HEK293 (cell line): ENCODE data around the gene STAG3.

Experiments used
- BCL11A ChIP-seq: fragments of 450-650 bp; formaldehyde crosslinking; IDR thresholded peaks from 2 replicates; pipeline ENCODE4 v1.5.1; 2016; ENCODE audit warnings: low read depth, missing biosample characterization, missing genetic modification characterization
- KLF16 ChIP-seq: fragments of 450-650 bp; formaldehyde crosslinking; IDR thresholded peaks from 2 replicates; pipeline ENCODE4 v1.5.1; 2017; ENCODE audit warnings: missing biosample characterization, missing genetic modification characterization
- OSR2 ChIP-seq: fragments of 450-650 bp; formaldehyde crosslinking; IDR thresholded peaks from 2 replicates; pipeline ENCODE4 v1.5.1; 2016; ENCODE audit warnings: missing biosample characterization, missing genetic modification characterization
- SP2 ChIP-seq: fragments of 450-650 bp; formaldehyde crosslinking; IDR thresholded peaks from 2 replicates; pipeline ENCODE4 v1.5.1; 2016; ENCODE audit warnings: missing biosample characterization, missing genetic modification characterization
- SP3 ChIP-seq: fragments of 450-650 bp; formaldehyde crosslinking; IDR thresholded peaks from 2 replicates; pipeline ENCODE4 v1.5.1; 2016; ENCODE audit warnings: missing biosample characterization, missing genetic modification characterization
- WT1 ChIP-seq: fragments of 450-650 bp; formaldehyde crosslinking; IDR thresholded peaks from 2 replicates; pipeline ENCODE4 v1.5.1; 2016; ENCODE audit warnings: missing biosample characterization, missing genetic modification characterization
- YY1 ChIP-seq: fragments of 450-650 bp; formaldehyde crosslinking; IDR thresholded peaks from 2 replicates; pipeline ENCODE4 v1.5.1; 2018; ENCODE audit warnings: missing biosample characterization, missing genetic modification characterization
- ZBTB17 ChIP-seq: fragments of 450-650 bp; formaldehyde crosslinking; IDR thresholded peaks from 2 replicates; pipeline ENCODE4 v1.5.1; 2016; ENCODE audit warnings: missing biosample characterization, missing genetic modification characterization
- ZBTB44 ChIP-seq: fragments of 450-650 bp; IDR thresholded peaks from 2 replicates; pipeline ENCODE4 v1.5.1; 2018; ENCODE audit warnings: missing biosample characterization, mild to moderate bottlenecking, missing genetic modification characterization
- ZNF132 ChIP-seq: fragments of 450-650 bp; formaldehyde crosslinking; IDR thresholded peaks from 2 replicates; pipeline ENCODE4 v1.5.1; 2017; ENCODE audit warnings: missing biosample characterization, missing genetic modification characterization, borderline replicate concordance
- ZNF138 ChIP-seq: fragments of 450-650 bp; formaldehyde crosslinking; IDR thresholded peaks from 2 replicates; pipeline ENCODE4 v1.5.1; 2016; ENCODE audit warnings: missing biosample characterization, missing genetic modification characterization, borderline replicate concordance
- ZNF221 ChIP-seq: fragments of 450-650 bp; formaldehyde crosslinking; IDR thresholded peaks from 2 replicates; pipeline ENCODE4 v1.5.1; 2017; ENCODE audit warnings: missing biosample characterization, missing genetic modification characterization, borderline replicate concordance
- ZNF292 ChIP-seq: fragments of 450-650 bp; formaldehyde crosslinking; IDR thresholded peaks from 2 replicates; pipeline ENCODE4 v1.5.1; 2016; ENCODE audit warnings: low read depth, missing biosample characterization, missing genetic modification characterization, borderline replicate concordance
- ZNF473 ChIP-seq: fragments of 450-650 bp; formaldehyde crosslinking; IDR thresholded peaks from 2 replicates; pipeline ENCODE4 v1.5.1; 2017; ENCODE audit warnings: missing biosample characterization, missing genetic modification characterization
- ZNF529 ChIP-seq: fragments of 450-650 bp; formaldehyde crosslinking; IDR thresholded peaks from 2 replicates; pipeline ENCODE4 v1.5.1; 2017; ENCODE audit warnings: missing genetic modification characterization, missing biosample characterization; ENCODE audit not compliant: insufficient replicate concordance
- ZNF530 ChIP-seq: fragments of 450-650 bp; formaldehyde crosslinking; IDR thresholded peaks from 2 replicates; pipeline ENCODE4 v1.5.1; 2016; ENCODE audit warnings: low read depth, missing biosample characterization, missing genetic modification characterization
- ZNF544 ChIP-seq: fragments of 450-650 bp; formaldehyde crosslinking; IDR thresholded peaks from 2 replicates; pipeline ENCODE4 v1.5.0; 2017; ENCODE audit warnings: missing biosample characterization, missing genetic modification characterization
- ZNF596 ChIP-seq: fragments of 450-650 bp; IDR thresholded peaks from 2 replicates; pipeline ENCODE4 v1.5.0; 2018; ENCODE audit warnings: missing biosample characterization, mild to moderate bottlenecking, missing genetic modification characterization, moderate library complexity
- ZNF626 ChIP-seq: fragments of 450-650 bp; sonication (Bioruptor Pico); formaldehyde crosslinking; IDR thresholded peaks from 2 replicates; pipeline ENCODE4 v1.5.1; 2018; ENCODE audit warnings: missing biosample characterization, missing genetic modification characterization, inconsistent platforms
- ZNF658 ChIP-seq: fragments of 450-650 bp; formaldehyde crosslinking; IDR thresholded peaks from 2 replicates; pipeline ENCODE4; 2016; ENCODE audit warnings: missing biosample characterization, missing genetic modification characterization
- ZNF670 ChIP-seq: fragments of 450-650 bp; formaldehyde crosslinking; IDR thresholded peaks from 2 replicates; pipeline ENCODE4 v1.5.1; 2016; ENCODE audit warnings: missing biosample characterization, missing genetic modification characterization, low read depth
- ZNF692 ChIP-seq: fragments of 450-650 bp; formaldehyde crosslinking; IDR thresholded peaks from 2 replicates; pipeline ENCODE4 v1.5.1; 2016; ENCODE audit warnings: missing biosample characterization, missing genetic modification characterization
- ZNF830 ChIP-seq: fragments of 450-650 bp; IDR thresholded peaks from 2 replicates; pipeline ENCODE4 v1.5.0; 2018; ENCODE audit warnings: missing biosample characterization, missing genetic modification characterization, low read depth, mild to moderate bottlenecking, moderate library complexity
- ZNF843 ChIP-seq: fragments of 450-650 bp; formaldehyde crosslinking; IDR thresholded peaks from 2 replicates; pipeline ENCODE4 v1.5.1; 2016; ENCODE audit warnings: missing biosample characterization, missing genetic modification characterization
- TF ChIP-seq, protein P1 (sequence below): fragments of 450-650 bp; formaldehyde crosslinking; IDR thresholded peaks from 2 replicates; pipeline ENCODE4 v1.5.1; 2016; ENCODE audit warnings: missing biosample characterization, missing genetic modification characterization
- TF ChIP-seq, protein P2 (sequence below): fragments of 450-650 bp; formaldehyde crosslinking; IDR thresholded peaks from 2 replicates; pipeline ENCODE4 v1.5.1; 2016; ENCODE audit warnings: missing biosample characterization, missing genetic modification characterization
- TF ChIP-seq, protein P3 (sequence below): fragments of 450-650 bp; formaldehyde crosslinking; IDR thresholded peaks from 2 replicates; pipeline ENCODE4 v1.5.1; 2016; ENCODE audit warnings: missing biosample characterization, missing genetic modification characterization
- TF ChIP-seq, protein P4 (sequence below): fragments of 450-650 bp; formaldehyde crosslinking; IDR thresholded peaks from 2 replicates; pipeline ENCODE4 v1.5.1; 2016; ENCODE audit warnings: missing biosample characterization, missing genetic modification characterization

STAG3 gene

GRCh38 chr7:100130608-100131453 is 46.9 kb upstream of the STAG3 start (continued):
- TF ChIP-seq, protein P1, sequence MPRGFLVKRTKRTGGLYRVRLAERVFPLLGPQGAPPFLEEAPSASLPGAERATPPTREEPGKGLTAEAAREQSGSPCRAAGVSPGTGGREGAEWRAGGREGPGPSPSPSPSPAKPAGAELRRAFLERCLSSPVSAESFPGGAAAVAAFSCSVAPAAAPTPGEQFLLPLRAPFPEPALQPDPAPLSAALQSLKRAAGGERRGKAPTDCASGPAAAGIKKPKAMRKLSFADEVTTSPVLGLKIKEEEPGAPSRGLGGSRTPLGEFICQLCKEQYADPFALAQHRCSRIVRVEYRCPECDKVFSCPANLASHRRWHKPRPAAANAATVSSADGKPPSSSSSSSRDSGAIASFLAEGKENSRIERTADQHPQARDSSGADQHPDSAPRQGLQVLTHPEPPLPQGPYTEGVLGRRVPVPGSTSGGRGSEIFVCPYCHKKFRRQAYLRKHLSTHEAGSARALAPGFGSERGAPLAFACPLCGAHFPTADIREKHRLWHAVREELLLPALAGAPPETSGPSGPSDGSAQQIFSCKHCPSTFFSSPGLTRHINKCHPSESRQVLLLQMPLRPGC, result no peak
- TF ChIP-seq ZNF596 (tag by site-specific recombination), result no peak
- no peak for TF ChIP-seq ZNF292 (tag by site-specific recombination)
- TF ChIP-seq ZNF473 (tag by site-specific recombination), result no peak
- TF ChIP-seq ZNF692 (tag by site-specific recombination), result 0 out of 2 replicates have a peak, but pooled peaks have one; percentile 46
- no peak for TF ChIP-seq ZNF670 (tag by site-specific recombination)
- no peak for TF ChIP-seq ZNF529
- no peak for TF ChIP-seq ZNF530 (tag by site-specific recombination)
- TF ChIP-seq, protein P2, sequence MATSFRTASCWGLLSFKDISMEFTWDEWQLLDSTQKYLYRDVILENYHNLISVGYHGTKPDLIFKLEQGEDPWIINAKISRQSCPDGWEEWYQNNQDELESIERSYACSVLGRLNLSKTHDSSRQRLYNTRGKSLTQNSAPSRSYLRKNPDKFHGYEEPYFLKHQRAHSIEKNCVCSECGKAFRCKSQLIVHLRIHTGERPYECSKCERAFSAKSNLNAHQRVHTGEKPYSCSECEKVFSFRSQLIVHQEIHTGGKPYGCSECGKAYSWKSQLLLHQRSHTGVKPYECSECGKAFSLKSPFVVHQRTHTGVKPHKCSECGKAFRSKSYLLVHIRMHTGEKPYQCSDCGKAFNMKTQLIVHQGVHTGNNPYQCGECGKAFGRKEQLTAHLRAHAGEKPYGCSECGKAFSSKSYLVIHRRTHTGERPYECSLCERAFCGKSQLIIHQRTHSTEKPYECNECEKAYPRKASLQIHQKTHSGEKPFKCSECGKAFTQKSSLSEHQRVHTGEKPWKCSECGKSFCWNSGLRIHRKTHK (tag by site-specific recombination), result no peak
- TF ChIP-seq ZBTB17 (tag by site-specific recombination), result peak; percentile 27; the same call in 1 of the 2 replicates
- no peak for TF ChIP-seq ZNF221 (tag by site-specific recombination)
- no peak for TF ChIP-seq ZNF138 (tag by site-specific recombination)
- TF ChIP-seq ZNF658, result no peak
- TF ChIP-seq OSR2, result no peak
- TF ChIP-seq, protein P3, sequence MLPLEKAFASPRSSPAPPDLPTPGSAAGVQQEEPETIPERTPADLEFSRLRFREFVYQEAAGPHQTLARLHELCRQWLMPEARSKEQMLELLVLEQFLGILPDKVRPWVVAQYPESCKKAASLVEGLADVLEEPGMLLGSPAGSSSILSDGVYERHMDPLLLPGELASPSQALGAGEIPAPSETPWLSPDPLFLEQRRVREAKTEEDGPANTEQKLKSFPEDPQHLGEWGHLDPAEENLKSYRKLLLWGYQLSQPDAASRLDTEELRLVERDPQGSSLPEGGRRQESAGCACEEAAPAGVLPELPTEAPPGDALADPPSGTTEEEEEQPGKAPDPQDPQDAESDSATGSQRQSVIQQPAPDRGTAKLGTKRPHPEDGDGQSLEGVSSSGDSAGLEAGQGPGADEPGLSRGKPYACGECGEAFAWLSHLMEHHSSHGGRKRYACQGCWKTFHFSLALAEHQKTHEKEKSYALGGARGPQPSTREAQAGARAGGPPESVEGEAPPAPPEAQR, result no peak
- no peak for TF ChIP-seq ZNF830 (tag by site-specific recombination)
- no peak for TF ChIP-seq ZNF132 (tag by site-specific recombination)
- no peak for TF ChIP-seq SP2 (tag by site-specific recombination)
- no peak for TF ChIP-seq WT1 (tag by site-specific recombination)
- TF ChIP-seq ZNF626 (tag by site-specific recombination), result no peak
- TF ChIP-seq ZNF544 (tag by site-specific recombination), result no peak
- no peak; the same call in 1 of the 2 replicates for TF ChIP-seq KLF16 (tag by site-specific recombination)
- no peak for TF ChIP-seq ZBTB44
- TF ChIP-seq, protein P4, sequence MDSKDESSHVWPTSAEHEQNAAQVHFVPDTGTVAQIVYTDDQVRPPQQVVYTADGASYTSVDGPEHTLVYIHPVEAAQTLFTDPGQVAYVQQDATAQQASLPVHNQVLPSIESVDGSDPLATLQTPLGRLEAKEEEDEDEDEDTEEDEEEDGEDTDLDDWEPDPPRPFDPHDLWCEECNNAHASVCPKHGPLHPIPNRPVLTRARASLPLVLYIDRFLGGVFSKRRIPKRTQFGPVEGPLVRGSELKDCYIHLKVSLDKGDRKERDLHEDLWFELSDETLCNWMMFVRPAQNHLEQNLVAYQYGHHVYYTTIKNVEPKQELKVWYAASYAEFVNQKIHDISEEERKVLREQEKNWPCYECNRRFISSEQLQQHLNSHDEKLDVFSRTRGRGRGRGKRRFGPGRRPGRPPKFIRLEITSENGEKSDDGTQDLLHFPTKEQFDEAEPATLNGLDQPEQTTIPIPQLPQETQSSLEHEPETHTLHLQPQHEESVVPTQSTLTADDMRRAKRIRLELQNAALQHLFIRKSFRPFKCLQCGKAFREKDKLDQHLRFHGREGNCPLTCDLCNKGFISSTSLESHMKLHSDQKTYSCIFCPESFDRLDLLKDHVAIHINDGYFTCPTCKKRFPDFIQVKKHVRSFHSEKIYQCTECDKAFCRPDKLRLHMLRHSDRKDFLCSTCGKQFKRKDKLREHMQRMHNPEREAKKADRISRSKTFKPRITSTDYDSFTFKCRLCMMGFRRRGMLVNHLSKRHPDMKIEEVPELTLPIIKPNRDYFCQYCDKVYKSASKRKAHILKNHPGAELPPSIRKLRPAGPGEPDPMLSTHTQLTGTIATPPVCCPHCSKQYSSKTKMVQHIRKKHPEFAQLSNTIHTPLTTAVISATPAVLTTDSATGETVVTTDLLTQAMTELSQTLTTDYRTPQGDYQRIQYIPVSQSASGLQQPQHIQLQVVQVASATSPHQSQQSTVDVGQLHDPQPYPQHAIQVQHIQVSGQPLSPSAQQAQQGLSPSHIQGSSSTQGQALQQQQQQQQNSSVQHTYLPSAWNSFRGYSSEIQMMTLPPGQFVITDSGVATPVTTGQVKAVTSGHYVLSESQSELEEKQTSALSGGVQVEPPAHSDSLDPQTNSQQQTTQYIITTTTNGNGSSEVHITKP, result peak; percentile 17; the same call in 1 of the 2 replicates
- no peak for TF ChIP-seq BCL11A (tag by site-specific recombination)
- TF ChIP-seq ZNF843 (tag by site-specific recombination), result no peak
- no peak for TF ChIP-seq YY1 (tag by site-specific recombination)
- TF ChIP-seq SP3, result no peak
